Breast epithelium (tissue), 3 donors: ENCODE data around the gene TXNRD1.

Experiments
- CTCF ChIP-seq, 3 donors: fragments of 450-650 bp; IDR thresholded peaks; one replicate each; pipeline ENCODE4 v1.5.1; 2016 to 2017; ENCODE audit warnings: antibody characterized with exemption in 3 of 3, mild to moderate bottlenecking in 3 of 3, moderate library complexity in 3 of 3
- POLR2A ChIP-seq: fragments of 450-650 bp; IDR thresholded peaks from one replicate; pipeline ENCODE4 v1.6.1; 2016; ENCODE audit warnings: antibody characterized with exemption, mild to moderate bottlenecking, moderate library complexity

DNA sequence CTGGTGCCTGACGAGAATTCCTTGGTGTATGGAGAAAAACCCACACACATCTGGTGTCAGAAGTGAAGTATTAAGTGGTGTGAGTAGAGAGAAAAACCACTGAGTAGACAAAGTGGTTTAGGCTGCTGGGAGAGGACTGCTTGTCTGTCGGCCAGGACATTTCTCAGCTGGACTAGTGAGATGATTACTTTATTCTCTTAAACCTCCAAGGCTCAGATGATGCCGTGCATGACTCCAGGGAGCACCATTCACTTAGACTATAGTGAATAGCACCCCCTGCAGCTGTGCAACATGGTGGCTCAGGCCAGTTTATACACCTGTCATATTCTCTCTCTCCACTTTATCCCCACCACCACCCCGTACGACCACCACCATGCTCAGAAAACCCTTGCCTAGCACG, 49.1 kb upstream of the TXNRD1 start:
- no peak for TF ChIP-seq CTCF (IDR thresholded peaks at IDR 0.05)
- no peak for TF ChIP-seq POLR2A
